Measurements from ENCODE around the gene CCDC34. TPM values are rescaled to one million over a fixed set of nuclear protein-coding genes. Genes with fewer than 3 reads are reported as not detected.

The CCDC34 gene
- total RNA-seq, 1 donor from 2014 or later, result 10.2 TPM

- ATAC-seq, result peak; percentile 51
Measured at GRCh38 chr11:27392278-27393114, 29.5 kb upstream of the CCDC34 start.

GRCh38 chr11:27391331-27392015, 28.5 kb upstream of the CCDC34 start:
- peak; percentile 33 for ATAC-seq

DNA sequence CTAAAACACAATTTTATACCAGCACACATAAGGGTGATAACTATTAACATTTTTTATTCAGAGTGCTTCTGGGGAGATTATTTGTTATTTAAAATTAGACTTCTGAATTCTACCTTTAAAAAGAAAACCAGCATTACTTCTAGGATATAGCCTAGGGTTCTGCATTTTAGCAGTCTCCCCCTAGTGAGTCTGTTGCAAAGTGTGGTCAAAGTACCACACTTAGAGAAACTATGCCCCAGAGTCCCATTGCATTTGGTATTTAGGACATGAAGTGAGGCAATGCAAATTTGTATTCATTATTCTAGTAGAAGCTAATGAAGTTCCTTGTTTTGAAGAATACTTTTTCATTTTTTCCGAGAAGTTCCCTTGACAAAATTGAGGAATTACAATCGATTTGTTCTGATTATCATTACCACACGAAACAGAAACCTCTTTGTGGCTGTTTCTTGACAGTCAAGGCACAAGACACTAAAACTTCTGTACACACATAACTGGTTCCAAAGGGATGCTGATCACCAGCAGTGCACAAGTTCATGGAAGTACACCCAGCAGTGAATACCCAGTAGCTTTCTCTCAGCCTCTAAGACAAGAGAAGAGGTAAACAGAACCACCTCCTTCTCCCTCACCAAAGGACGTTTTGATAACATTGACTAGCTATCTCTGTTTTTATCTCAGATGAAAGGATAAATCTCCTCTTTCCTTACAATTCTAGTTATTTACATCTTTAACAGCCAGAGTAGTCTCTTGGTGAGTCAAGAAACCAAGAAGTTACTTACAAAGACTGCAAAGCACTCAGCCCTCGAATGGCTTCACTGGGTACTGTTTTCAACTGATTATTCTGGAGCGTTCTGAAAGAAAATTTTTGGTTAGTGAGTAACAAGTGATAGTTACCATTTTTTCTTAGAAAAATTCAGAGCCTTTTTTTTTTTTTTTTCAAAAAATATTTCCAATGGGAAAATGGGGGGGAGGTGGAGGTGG, 27.6 kb upstream of the CCDC34 start:
- no peak for ATAC-seq

DNA sequence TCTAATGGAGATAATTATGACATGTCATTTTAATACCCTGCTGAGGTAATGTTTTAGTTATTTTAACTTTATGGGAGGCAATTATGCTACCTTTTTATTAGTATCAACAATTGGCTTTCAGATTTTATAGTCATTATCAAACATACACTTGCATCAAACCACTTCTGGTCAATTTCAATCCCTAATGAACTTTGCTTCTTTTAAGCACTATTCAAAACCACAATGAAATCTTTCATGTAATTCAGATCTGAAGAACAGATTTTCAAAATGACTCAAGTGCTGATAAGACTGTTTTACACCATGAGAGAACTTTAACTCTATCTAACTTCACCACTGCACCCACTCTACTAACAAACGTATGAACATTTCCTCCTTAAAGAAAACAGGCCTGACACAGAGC, 25.9 kb upstream of the CCDC34 start:
- ATAC-seq, result no peak

DNA sequence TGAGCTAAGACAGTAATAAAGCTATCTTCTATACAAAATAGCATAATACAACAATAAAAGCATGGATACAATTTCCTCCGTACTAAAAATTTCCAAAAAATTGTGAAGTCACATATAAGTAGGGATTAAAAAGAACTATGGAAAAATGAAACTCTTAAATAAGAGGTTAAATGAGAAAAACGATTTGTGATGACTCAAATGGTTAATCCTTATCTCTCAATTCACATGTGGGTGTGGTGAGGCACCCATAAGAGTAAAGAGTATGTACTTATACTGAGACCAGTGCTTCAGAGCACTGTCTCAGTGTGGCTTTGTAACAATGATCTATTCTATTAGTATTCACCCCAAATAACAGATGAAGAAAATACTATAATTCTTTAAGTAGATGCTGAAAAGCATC, 25.0 kb upstream of the CCDC34 start:
- no peak for ATAC-seq

GRCh38 chr11:27387362-27387761, 24.3 kb upstream of the CCDC34 start:
- ATAC-seq, result no peak

DNA sequence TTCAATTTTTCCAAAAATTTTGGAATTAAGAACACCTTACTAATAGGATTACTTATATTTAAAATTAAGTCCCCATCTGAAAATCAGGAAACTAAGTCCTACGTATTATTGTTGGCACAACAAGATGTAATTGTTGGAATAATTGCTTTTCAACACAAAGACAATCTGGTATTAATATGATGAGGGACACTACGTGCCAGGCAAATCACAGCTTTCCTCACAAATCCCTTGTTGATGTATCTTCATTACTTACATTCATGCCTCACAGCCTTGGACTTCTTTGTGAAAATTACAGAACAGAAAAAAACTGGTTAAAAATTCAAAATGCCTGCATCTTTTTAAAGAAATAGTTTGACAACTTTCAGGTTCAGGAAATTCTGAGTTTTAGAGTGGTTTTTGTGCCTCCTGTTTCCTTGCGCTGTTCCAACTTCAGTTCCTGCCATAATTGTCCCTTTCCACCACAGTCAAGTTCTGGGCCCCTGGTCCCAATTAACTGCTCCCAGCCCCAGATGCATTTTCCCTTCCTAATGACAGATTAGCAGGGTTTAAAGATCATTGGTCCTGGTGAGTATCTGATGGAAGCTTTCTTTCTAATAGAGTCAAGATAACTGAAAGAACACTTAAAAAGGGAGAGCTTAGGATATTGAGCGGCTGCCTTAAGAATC, 23.3 kb upstream of the CCDC34 start:
- ATAC-seq, result no peak

DNA sequence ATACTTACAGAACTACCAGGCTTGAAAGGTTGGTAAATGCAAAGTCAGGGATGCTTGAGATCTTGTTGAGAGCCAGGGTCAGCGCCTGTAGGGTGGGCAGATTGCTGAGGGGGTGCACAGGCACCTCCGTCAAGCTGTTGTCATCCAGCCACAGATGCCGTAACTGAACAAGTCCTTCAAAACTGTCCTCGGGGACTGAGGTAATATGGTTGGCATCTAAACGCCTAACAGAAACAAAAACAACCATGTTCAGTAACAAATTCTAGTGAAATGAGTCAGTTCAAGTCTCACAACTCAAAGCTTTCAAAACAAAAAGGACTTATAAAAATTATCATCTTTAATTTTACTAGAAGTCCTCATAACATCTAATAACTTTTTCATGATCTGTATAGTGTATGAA, 22.2 kb upstream of the CCDC34 start:
- no peak for ATAC-seq

GRCh38 chr11:27384227-27384626, 21.2 kb upstream of the CCDC34 start:
- no peak for ATAC-seq

DNA sequence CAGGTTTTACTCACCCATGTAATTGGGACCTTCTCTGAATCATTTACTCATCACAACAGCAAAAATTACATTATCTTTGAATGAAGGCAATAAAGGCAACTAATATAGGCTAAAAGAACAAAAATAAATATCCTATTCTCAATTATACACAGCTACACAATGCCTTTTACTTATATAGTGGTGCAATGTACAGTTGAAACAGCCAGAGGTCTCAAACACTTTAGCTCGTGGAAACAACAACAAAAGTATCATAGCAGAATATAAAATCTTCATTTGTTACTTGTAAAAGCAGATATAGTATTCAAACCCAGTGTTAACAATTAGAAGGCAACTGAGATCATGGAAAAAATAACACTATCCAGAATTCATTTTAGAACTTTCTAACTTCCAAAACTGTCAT, 20.6 kb upstream of the CCDC34 start:
- no peak for ATAC-seq

DNA sequence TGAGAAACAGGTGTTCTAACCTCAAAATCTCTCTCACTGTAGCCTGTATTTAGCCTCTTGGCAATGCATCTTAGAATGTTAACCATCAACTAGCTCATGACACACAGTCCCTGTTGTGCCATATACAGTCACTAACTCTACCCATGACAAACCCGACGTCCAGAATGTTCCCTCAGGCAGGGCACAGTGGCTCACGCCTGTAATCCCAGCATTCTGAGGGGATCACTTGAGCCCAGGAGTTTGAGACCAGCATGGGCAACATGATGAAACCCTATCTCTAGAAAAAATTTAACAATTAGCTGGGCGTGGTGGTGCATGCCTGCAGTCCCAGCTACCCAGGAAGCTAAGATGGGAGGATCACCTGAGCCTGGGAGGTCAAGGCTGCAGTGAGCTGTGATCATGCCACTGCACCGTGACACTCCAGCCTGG, 18.2 kb upstream of the CCDC34 start:
- ATAC-seq, result no peak

DNA sequence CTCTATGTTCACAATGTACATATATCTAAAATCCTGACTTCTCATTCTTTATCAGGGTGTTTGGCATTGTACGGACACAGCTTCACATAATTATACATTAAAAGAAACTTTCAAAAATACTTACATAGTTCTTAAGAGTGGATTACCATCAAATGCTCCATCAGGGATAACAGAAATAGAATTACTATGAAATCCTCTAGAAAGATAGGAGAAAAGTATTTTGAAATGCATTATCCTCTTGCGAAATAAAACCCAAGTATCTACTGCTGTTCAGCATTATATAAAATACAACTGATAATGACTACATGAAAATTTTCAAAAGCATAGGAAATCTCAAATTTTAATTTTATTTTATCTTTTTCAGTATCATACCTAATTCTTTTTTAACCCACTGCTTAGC, 17.8 kb upstream of the CCDC34 start:
- no peak for ATAC-seq

- ATAC-seq, result no peak
Measured at GRCh38 chr11:27379449-27379848, 16.4 kb upstream of the CCDC34 start.

DNA sequence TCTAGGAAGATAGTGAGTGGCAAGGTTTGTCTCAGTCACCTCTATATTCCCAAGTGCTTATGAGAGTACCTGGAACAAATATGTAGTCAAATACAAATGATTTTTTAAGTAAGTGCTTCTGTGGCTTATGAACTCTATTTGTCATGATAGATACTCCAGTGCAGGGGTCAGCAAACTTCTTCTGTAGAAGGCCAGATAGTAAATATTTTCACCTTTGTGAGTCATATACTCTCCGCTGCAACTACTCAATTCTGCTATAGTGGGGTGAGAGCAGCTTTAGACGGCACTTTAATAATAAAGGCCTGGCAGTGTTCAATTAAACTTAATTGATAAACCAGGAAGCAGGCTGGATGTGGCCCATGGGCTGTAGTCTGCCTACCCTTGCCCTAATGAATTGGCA, 12.4 kb upstream of the CCDC34 start:
- ATAC-seq, result no peak

GRCh38 chr11:27373856-27374602, 11.0 kb upstream of the CCDC34 start:
- no peak for ATAC-seq

- ATAC-seq, result no peak
Measured at GRCh38 chr11:27373392-27373791, 10.4 kb upstream of the CCDC34 start.

DNA sequence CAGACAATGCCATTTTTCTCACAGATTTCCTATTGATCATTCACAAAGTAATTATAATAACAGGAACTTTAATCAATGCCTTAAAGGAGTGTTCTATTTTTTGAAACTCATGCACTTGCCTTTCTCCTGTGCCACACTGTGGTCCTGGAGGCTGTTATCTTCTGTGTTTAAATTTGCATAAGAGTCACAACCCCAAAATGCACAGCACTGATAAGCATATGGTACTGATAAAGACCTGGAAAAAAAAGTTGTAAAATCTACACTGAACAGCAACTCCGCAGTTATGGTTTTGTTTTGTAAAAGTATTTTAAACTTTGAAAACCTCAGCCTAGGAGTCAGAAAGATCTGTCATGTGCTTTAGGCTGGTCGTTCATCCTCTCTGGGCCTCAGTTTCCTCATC, 9.1 kb upstream of the CCDC34 start:
- no peak for ATAC-seq

DNA sequence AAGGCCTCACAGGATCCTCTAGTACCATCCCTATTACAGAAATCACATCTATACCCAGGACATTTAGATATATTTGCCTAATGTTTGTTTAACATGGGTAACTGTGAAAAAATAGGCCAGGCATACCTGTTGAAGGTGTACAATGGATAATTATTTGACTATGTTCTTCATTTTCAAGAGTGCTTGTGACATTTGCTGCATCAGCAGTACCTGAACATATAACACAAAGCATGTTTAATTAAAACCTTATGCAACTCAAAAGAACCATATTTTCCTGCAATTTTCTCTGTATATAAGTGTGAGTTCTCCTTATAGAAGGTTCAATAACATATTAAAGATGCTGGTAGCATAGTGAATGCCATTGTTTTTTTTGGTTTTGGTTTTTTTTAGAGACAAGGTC, 8.5 kb upstream of the CCDC34 start:
- ATAC-seq, result no peak

DNA sequence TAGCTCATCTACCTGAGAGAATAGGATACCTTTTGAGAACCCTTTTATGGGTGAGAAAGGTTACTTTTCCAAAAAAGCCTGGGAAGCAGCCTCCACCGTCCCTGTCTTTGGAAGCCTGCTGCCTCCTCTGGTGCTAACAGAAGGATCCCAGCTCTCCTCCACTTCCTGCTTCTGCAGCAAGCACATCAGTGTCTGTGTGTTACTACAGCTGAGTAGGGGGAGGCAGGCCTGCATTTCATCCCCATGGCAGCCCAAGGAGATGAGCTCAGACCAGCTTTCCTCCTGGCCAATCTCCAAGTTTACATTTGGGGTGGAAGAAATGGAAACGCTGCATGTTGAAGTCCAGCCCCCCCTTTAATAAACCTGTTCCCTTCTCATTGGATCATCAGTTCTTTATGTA, 7.4 kb upstream of the CCDC34 start:
- no peak for ATAC-seq

- ATAC-seq, result no peak
Measured at GRCh38 chr11:27367881-27368280, 4.9 kb upstream of the CCDC34 start.

DNA sequence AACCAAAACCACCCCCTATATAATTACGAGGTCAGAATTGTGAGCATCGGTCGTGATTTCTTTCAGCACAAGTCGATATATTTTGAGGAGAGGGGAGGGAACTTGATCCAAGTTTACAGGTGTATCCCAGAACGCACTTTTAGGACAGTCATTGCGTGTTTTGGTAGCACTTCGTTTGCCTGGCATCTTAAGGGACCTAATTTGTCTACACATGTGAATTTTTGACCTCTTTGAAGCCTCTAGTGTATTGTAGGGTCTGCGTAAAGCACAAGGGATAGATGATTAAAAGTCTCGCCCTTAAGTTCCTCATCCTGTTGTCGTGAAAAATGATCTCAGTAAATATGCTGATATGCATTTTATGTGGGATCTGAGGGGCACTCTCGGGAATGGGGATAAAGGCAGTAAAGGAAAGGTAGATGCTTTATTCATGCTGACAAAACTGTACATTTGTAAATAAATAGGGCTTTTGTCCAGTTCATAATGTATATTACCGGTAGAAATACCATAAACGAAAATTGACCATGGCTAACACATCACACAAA, 632 bp upstream of the CCDC34 start:
- no peak for ATAC-seq

Data from esophagus mucosa (tissue), 1 donor.